ENCODE data around the gene TRAPPC1.

The TRAPPC1 gene

DNA sequence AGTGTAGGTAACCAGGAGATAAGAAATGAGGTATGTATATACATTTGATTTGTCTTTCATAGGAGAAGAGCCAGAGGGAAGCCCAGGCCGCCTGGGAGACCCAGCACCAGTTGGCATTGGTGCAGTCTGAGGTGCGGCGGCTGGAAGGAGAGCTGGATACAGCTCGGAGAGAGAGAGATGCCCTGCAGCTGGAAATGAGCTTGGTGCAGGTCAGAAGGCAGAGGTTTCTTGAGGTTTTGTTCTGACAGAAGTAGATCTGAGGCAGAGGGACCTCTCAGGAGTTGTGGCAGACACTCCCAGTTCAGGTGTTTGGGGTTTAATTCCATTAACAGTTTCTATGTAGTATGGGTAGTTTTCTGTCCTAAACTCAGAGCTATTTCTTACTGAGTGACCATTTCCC, 8.3 kb upstream of the TRAPPC1 start:
- no peak for DNase-seq

DNA sequence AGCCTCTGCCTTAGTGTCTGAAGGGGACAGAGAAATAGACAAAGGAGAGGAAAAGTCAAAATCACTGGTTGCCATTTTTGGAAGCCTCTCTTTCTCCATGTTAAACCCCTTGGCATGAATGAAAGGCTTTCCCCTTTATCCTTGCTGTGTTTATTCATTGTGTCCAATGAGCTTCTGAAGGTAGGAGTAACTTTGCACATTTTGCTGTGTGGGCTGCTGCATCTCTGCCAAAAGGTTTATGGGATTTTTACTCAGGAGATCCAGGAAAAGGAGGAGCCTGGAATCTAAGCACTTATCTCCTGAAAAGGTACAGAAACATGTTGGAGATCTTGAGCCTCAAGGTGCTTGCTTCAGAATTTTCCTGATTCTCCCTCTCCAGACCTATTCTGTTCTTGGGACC, 4.1 kb upstream of the TRAPPC1 start:
- no peak for DNase-seq

DNA sequence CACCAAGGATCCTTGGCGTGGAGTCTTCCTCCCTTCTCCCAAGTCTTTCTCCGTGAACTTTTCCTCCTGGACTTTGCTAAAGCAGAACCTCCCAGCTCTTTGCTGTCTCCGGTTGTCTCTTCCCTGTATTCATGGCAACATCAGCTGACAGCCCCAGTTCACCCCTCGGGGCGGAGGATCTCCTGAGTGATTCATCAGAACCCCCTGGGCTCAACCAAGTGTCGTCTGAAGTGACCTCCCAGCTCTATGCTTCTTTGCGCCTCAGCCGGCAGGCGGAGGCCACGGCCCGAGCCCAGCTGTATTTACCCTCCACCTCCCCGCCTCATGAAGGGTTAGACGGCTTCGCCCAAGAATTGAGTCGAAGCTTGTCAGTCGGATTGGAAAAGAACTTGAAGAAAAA, 1.2 kb upstream of the TRAPPC1 start:
- DNase-seq, result peak; percentile 88

DNA sequence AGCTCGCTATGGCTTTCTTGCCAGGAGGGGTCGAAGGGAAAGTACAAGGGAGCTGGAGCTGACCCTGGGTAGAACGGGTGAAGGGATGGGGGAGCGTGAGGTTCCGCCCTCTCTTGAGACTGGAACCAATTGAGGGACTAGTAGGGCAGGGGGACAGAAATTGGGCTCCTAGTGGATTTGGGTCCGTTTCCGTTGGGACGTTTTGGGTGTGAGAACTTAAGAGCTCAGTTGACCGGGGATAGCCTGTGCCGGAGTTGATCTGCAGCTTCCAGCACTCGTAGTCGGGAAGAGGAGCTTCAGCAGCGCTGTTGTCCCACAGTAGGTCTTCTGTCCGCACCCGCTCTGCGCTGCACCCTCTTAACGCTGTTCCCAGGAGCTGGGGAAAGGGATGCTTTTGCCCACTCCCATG, 741 bp upstream of the TRAPPC1 start:
- DNase-seq, result peak; percentile 46

DNA sequence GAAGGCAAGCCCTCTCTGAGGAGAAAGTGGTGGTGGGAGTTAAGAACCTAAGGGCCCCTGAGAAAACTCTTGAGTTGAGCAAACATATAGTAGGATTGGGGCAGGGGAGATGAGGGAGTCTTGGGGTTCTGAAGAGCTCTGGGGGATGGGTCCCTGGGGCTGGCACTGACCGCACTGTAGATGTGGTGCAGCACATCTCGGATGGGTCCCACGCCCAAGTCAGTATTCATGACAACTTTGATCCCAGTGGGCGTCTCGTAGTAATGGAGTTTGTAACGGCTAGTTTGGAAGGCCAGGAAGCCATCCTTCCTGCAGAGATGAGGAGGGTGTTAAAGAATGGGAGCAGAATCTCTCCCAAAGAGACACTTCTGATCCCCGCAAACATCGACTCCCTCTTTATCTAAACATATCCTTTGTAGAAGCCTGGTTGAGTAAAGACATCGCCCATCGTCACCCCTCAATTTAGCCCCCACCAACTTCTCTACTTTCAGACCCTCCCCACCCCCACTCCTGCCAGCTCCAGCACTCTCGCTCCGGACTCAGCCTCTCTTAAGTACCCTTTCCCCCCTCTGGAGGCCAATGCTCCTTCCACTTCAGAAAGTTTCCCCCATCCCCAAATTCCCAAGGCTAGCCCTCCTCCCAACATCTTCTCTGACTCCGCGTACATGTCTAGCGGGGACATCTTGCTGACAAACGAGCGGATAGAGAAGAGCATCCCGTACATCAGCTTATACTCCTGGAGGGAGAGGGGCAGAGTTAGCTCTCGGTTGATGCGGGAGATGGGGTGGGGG, 710 bp downstream of the TRAPPC1 start:
- no peak for DNase-seq

DNA sequence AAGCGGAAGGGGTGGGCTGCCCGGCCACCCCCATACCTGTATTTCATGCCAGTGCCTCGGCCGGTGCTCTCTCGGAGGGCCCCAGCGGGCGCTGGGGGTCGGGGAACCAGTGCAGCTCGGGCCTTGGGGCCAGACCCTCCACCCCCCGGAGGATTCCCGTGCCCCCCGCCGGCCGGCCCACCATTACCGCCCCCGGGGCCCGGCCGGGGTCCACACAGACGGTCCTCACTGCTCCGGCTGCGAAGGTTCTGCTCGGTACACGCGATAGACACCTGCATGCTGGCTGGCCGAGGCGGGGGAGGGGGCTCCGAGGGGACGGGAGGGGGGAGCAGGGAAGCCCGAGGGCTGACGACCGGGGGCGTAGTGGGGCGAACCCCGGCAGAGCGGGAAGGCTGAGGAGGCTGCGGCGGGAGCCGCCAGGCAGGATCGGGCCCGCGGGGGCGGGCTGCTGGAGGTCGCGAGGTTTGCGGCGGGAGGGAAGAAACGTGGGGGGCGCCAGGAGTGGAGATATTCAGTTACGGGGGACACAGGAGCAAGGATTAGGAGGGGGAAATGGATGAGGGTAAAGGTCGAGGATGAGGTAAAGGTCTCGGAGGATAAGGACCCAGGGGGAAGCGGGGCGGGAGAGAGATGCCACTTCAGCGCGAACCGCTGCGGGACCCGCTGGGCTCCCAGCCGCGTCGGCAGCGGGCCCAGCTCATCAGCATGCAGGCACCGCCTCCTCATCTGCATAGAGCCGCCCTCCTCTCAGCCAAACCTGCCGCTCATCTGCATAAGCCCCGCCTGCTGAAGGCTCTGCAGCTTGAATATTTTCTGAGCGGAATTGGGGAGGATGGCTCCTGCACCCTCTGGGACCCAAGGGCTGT, 2.4 kb downstream of the TRAPPC1 start, which contains the start of gene KCNAB3:
Gene KCNAB3 (minus strand): TSS at position 699 of the 866 bp plus-strand sequence. CDS start 421 bp downstream, at position 278.
- DNase-seq, result peak; percentile 82

DNA sequence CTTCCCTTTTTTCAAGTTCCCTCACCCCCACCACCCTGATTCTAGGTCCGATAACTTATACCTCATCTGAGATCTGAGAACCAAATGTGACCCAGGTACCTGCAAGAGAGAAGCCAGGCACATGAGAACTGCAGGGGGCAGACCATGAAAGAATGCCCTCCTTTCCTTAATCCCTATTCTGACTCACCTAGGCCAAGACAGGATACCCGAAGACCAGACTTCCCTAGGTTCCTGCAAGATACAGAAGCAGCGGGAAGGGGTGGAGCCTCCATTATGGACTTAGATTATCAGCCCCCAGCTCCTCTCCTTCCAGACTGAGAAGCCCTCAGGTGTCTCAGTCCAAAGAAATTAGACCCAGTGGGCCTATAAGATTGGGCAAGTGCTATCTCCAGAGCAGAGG, 4.2 kb downstream of the TRAPPC1 start:
- DNase-seq, result no peak

DNA sequence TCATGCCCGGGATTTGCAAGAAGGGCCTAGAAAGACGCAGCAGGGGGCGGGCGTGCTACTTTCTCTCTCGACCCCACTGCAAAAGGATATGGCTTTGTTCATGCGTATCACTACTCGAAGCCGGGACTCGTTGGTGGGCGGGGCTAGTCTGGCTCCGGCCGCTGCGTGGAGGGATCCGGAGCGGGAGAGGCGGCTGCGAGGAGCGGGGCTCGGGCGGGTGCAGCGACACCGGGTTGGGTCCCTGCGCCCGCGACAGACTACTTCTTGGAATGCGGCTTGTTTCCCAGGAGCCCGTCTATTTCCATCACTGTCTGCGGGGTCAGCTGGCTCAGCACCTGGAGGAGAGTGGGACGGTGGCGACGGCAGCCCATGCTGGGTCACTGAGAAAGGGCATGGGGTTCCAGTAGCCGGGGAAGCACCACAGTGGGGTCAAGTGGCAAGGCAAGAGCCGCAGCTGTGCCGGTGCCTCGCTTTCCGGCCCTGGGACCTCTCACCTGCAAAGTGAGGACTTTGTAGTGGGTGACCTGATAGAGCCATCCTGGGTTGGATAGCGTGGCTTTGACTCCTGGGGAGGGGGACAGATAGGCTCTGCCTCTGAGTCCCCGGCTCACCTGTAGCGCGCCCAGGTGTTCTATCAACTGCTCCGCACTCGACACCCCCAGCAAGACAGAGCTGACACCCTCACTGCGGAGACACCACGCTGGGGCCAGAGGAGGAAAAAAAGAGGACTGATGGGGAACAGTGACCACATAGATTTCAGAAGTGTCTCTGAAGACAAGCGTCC, 8.7 kb downstream of the TRAPPC1 start:
- DNase-seq, result peak; percentile 64

DNA sequence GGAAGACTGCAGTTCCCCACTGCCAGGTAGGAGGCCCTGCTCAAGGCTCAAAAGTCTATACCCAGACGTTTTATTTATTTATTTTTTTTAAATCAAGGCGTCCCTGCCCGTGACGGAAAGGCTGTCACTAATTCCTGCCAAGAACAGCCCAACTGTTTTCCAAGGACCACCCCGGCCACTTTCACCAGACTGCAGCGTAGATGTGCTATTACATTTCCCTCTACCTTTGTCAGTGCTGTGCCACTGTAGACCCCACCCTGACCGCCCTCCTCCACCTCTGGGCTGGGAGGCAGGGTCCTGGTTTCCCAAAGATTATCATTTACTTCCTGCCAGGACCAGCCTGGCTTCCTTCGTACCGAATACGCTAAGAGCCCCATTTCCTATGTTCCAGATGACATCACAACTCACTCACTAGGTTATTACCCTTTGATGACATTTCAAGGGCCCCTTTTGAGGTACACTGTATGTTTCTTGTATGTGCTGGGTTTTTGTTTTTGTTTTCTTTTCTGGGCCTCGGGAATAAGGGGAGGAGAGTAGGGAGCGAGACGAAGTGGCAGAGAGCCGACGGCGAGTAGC, 9.4 kb downstream of the TRAPPC1 start:
- DNase-seq, result no peak

DNA sequence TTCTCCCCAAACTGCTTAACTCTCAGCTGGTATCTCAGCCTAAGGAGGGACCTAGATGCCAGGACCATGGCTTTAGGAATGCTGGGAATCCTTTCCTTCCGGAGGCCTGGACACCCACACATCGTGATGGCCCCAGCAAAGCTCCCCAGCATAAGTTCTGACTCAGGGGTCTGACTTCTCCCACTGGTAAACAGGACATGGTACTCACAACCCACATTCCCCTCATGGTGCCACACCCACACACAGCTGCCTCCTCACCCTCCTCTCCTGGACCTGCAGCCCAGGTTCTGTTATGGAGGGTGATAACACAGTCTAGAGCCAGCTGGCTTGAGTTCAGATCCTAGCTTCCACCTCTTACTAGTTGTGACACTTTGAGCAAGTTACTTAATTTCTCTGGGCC, 14.9 kb downstream of the TRAPPC1 start:
- DNase-seq, result peak; percentile 81

DNA sequence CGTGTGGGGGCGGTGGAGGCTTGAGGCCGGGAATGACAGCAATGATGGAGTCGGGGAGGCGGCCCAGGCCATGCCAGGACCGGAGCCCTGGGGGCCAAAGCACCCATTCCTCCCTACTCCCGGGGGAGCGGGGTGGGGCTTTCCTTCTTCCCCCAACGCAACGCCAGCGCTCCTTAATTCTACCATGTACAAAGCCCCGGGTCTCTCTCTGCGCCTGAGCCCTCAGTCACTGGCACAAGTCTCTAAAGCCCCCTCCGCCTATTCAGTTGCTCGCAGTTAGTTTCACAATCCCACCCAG, 15.4 kb downstream of the TRAPPC1 start:
- no peak for DNase-seq

DNA sequence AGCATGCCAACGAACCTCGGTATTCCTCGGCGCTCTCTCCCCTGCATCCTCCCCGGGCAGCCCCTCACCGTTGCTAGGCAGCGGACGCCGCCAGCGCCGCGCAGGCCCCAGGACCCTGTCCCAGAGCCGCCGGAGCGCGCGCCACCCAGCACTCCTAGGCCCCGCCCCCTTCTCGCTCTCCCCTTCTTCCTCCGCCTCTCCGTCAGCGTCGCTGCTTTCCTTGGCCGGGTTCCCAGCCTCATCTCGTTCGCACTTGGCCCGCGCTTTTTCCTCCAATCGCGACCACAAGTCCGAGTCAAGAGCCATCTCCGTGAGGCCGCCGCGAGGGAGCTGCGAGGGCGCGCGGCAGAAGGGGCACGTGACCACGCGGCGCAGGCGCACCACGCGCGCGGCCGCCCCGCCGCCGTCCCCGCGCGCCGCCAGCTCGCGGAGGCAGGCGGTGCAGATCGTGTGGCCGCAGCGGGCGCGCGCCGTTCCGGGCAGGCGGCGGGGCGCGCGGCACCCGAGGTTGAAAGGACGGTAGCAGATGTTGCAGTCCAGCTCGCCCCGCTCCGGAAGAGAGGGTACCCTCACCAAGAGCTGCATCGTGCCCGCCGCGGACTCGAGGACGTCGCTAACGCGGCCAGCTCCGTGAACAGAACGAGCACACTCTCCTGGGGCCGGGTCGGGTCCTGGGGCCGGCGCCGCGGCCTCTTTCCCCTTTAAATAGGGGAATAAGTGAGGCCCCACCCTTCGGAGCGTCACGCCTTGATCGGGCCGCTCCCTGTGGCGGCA, 15.9 kb downstream of the TRAPPC1 start, which contains the start of gene RNF227:
Gene RNF227 (minus strand): TSS at position 679 of the 774 bp plus-strand sequence. CDS start 94 bp downstream, at position 585.
- DNase-seq, result peak; percentile 99

DNA sequence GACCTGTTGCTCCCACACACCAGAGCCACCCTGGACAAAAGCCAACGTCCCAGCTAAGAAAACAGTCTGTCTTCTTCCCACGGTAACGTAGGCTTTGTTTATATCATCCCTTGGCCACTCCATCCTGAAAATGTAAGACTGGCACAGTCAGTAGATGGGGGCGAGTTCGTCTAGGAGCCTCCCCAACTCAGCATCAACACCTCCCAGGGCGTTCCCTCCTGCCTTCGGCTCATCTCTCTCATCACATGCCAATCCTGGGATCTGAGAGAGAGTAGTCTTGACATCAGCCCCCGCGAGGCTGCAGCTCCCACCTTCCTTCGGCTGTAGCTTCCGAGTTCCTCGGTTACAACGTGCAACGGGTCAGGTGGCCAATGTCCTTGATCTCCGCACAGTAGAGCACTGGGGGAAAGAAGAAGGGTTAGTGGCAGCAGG, 16.6 kb downstream of the TRAPPC1 start:
- DNase-seq, result no peak

DNA sequence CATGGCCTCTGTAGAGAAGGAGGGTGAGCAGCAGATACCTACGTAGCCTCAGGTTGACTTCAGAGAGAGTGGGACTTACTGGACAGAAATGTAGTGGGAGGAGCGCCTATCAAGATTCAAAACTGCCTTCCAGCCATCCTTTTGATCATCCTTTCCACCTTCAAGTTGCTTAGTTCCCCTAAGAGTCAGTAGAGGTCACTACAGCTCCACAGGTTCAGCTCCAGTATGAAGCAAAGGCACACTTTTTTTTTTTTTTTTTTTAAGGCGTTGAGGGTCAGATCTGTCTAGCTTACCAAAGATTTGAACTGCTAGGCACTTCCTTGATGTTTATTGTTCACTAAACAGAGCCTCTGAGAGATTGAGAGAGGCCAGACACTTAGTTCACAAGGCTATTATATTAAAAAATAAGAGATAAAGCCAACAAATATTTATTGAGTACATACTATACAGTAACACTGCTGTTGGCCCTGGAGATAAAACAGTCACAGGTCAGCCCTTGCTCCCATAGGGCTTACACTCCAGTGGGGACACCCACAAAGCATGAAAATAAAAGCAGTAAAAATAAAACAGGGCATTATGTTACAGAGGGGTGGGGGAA, 18.7 kb downstream of the TRAPPC1 start:
- peak; percentile 77 for DNase-seq

DNA sequence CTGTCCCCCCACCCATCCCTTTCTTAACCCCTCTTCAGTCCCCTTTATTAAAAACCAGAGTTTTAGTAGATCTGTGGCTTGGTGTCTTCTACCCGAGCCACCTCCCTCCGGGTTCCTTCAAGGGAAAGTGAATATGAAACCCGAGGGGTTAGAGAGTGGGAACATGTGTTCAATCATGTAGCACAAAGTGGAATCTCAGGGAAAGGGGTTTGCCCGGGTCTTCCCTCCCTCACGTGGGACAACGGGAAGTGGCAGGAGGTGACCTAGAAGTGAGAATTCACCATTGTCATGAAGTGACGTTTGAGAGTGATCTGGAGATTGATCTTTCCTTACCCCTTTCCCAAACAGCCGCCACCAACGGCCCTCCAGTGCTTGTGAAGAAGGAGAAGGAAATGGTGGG, 20.6 kb downstream of the TRAPPC1 start:
- no peak for DNase-seq

DNA sequence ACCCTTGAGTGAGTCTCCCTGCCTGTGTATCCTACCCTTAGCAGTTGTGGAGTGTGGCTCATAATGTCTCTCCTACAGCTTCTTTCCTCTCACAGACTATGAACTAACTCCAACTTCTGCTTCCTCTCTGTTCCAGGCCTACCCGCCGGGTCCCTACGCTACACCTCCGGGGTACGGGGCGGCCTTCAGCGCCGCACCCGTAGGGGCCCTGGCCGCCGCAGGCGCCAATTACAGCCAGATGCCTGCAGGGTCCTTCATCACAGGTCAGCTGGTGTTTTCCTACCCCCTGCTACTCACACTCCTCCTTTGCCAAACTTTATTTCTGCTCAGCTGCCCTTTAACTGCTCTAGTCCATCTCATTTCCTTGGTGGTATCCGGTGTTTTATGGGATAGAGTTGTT, 21.0 kb downstream of the TRAPPC1 start:
- no peak for DNase-seq

DNA sequence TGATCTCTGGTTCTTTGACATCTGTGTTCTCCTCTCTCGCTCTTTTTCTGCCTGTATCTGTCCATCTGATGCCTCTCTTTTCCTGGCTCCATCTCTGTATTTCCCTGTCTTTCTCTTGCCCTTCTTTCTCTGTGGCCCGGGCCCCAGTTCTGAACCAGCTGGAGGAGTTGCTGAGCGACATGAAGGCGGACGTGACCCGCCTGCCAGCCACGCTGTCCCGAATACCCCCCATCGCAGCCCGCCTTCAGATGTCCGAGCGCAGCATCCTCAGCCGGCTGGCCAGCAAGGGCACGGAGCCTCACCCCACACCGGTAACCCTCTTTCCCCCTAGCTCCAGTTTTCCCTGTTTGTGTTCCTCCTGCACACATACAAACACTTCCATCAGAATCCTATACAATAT, 21.5 kb downstream of the TRAPPC1 start:
- no peak for DNase-seq

DNA sequence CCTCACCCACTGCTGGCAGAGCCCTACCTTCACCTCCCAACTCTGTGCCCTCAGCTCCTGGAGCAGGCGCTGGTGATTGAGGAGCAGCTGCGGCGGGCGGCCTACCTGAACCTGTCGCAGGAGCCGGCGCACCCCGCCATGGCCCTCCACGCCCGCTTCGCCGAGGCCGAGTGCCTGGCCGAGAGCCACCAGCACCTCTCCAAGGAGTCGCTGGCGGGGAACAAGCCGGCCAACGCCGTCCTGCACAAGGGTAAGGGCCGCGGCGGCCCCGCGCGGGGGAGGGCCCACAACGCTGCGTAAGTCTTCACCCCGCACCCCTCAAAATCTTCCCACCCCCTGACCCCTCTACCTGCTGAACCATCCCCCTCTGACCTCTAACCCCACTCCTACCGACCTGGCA, 22.7 kb downstream of the TRAPPC1 start:
- DNase-seq, result no peak

DNA sequence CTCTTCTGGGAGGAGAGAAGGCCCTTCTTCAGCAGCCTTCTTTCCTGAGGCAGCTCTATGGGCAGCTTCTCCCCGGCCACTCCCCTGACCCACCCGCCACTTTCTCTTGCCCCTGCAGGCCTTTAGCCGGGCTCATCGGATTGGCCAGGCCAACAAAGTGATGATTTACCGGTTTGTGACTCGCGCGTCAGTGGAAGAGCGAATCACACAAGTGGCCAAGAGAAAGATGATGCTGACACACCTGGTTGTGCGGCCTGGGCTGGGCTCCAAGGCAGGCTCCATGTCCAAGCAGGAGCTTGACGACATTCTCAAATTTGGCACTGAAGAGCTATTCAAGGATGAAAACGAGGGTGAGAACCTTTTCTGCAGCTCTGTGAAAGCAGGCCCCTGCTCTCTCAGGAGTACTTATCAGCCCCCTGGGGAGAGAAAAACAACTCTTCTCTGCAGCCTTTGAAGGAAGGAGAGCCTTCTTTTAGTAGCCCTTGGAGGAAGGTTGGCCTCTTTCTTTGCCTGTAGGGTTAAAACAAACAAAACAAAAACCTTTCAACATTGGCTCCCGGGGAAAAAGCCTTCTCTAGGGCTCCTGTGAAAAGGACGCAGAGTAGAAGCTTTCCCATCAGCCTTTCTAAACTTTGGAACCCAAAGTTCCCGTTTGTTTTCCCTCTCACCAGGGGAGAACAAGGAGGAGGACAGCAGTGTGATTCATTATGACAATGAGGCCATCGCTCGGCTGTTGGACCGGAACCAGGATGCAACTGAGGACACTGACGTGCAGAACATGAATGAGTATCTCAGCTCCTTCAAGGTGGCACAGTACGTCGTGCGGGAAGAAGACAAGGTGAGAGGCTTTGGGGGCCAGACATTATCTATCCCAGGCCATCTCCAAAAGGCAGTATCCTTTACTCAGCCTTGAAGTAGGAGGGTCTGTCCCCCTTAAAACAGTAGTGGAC, 28.3 kb downstream of the TRAPPC1 start:
- no peak for DNase-seq

DNA sequence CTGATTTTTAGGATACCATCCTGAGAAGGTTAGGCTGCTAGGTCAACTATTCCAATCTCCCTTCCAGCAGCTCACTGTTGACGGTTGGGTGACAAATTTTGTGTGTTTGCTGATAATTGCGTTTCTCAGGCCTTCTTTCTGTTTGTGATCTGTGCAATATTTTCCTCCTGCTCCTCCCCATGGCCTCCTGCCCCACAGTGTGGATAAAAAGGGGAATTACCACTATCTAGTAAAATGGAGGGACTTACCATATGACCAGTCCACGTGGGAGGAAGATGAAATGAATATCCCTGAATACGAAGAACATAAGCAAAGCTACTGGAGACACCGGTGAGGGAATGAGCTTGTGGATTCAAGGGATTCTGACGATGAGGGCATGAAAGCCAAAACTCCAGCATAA, 34.0 kb downstream of the TRAPPC1 start:
- peak; percentile 46 for DNase-seq
